Fibroblast of mammary gland (primary cell): Measurements from ENCODE around the gene HNRNPUL2.
A peak's percentile ranks its signal among the peaks of the same experiment; 100 is the strongest.

Experiments
- DNase-seq: peaks from one replicate; pipeline ENCODE4 v3.0.0-alpha.2; 2010; ENCODE audit warnings: low read depth
- H3K4me3 ChIP-seq: 2 replicates; pipeline ENCODE4 v1.5.1; 2011; ENCODE audit warnings: low read depth, mild to moderate bottlenecking, low read length, moderate library complexity; ENCODE audit not compliant: control insufficient read depth
- TF ChIP-seq, protein P1 (sequence below): conservative IDR thresholded peaks from 2 replicates; pipeline ENCODE4 v1.5.1; 2011; ENCODE audit warnings: low read depth, low read length, inconsistent platforms; ENCODE audit not compliant: control insufficient read depth, insufficient read depth

HNRNPUL2 gene

DNA sequence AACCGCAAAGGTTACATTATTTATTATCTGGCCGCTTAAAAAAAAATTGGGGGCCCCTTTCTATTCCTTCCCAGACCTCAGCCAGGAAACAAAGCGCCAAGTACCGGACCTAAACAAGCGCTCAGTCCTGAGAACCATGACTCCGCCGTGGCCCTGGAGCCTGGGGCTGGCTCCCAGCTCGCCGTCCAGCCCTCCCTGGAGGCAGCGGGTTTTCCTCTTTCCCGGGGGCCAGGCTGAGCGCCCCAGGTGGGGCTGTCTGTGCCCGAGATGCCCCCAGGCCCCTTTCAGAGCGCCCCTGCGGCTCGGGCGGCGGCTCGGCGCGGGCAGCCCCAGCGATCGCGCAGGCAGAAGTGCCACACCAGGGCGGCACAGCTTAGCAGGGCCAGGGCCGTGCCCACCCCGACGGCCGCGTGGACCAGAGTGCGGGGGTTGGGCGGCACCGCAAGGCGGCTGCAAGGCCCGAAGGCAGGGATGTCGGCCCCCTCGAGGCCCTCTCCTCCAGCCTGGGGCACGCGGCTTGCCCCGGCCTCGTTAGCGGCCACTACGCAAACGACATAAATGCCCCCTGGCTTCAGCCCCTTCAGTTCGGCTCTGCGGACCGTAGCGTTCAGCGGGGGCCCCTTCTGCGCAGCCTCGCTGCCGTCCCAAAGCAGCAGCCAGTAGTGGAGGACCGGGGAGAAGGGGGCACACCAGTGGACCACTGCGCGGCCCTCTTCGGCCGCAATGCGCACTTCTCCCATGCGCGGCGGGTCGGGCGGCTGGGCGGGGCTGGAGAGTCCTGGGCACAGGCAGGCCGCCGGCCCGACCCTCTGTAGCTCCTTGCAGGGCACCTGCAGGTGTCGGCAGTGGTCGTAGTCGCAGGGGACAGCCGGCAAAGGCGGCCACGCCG, 39.5 kb downstream of the HNRNPUL2 start:
- TF ChIP-seq, protein P1, sequence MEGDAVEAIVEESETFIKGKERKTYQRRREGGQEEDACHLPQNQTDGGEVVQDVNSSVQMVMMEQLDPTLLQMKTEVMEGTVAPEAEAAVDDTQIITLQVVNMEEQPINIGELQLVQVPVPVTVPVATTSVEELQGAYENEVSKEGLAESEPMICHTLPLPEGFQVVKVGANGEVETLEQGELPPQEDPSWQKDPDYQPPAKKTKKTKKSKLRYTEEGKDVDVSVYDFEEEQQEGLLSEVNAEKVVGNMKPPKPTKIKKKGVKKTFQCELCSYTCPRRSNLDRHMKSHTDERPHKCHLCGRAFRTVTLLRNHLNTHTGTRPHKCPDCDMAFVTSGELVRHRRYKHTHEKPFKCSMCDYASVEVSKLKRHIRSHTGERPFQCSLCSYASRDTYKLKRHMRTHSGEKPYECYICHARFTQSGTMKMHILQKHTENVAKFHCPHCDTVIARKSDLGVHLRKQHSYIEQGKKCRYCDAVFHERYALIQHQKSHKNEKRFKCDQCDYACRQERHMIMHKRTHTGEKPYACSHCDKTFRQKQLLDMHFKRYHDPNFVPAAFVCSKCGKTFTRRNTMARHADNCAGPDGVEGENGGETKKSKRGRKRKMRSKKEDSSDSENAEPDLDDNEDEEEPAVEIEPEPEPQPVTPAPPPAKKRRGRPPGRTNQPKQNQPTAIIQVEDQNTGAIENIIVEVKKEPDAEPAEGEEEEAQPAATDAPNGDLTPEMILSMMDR = no peak
- DNase-seq = no peak
- H3K4me3 ChIP-seq = peak overlapping the region; percentile 45

GRCh38 chr11:62682518-62682917, 44.7 kb downstream of the HNRNPUL2 start:
- TF ChIP-seq, protein P1 = no peak
- H3K4me3 ChIP-seq = no peak overlapping the region
- DNase-seq = no peak

- peak; percentile 95 for DNase-seq
- TF ChIP-seq, protein P1 = peak; percentile 76
- no peak overlapping the region for H3K4me3 ChIP-seq
These were observed 46.4 kb downstream of the HNRNPUL2 start for GRCh38 chr11:62680825-62681240.

- TF ChIP-seq, protein P1 = no peak
- peak within 1 kb of the TSS; percentile 89 for H3K4me3 ChIP-seq
- DNase-seq = peak; percentile 99
These were observed 48.2 kb downstream of the HNRNPUL2 start, which contains the start of gene UBXN1 for GRCh38 chr11:62678770-62679696. TSS of gene UBXN1 (minus strand) at chr11:62679073. CDS start at chr11:62678923, 150 bp downstream.

GRCh38 chr11:62678433-62678769, 48.9 kb downstream of the HNRNPUL2 start:
- peak overlapping the region; percentile 89 for H3K4me3 ChIP-seq
- TF ChIP-seq, protein P1 = no peak
- DNase-seq = no peak

DNA sequence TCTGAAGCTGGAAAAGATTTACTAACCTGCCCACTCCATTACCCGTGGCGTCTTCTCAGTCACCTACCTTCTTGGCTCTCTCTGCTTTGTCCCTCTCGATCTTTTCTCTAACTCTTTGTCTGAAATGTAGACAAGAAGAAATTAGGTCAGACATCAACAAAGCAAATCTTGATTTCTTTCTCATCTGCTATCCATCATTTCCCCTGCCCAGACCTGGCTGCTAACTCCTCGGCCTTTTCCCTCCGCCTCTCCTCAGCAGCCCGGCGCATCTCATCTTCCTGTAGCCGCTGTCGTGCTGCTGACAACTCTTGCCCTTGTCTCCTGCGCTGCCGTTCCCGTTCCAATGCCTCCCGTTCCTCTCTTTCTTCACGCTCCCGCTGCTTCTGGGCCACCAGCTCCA, 49.5 kb downstream of the HNRNPUL2 start:
- TF ChIP-seq, protein P1 = no peak
- peak overlapping the region; percentile 89 for H3K4me3 ChIP-seq
- DNase-seq = no peak
